NB4 (cell line): ENCODE data around the gene KRTAP10-1.

ENCODE experiments used
- POLR2A ChIP-seq: IDR thresholded peaks from 2 replicates; pipeline ENCODE4 v1.6.1; 2011; ENCODE audit warnings: mild to moderate bottlenecking; ENCODE audit not compliant: insufficient read length; ENCODE audit errors: extremely low read depth
- TF ChIP-seq, protein P1 (sequence below): IDR thresholded peaks from one replicate; pipeline ENCODE4 v1.5.1; 2012; ENCODE audit warnings: low read depth, low read length
- TF ChIP-seq, protein P2 (sequence below): IDR thresholded peaks from 2 replicates; pipeline ENCODE4 v1.6.1; 2011; ENCODE audit warnings: low read depth, low read length

DNA sequence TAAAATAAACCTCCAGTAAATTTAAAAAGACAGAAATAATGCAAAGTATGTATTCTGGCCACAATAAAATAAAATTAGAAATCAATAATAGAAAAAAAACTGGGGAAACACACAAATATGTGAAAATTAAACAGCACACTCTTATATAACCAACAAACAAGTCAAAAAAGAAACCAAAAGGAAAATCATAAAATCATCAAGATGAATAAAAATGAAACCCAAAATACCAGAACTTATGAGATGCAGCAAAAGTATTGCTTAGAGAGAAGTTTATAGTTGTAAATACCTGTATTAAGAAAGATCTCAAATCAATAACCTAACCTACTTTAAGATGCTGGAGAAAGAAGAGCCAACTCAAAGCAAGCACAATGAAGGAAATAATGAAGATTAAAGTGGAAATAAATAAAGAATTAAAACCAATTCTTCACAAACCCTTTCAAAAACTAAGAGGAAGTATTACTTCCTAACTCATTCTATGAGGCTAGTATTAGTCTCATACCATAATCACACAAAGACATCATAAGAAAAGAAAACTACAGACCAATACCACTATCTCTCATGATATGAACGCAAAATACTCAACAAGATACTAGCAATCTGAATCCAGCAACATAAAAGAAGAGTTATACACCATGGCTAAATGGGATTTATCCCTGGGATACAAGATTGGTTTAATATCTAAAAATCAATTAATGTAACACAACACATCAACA, 25.0 kb upstream of the KRTAP10-1 start:
- no peak for TF ChIP-seq POLR2A
- TF ChIP-seq, protein P1, sequence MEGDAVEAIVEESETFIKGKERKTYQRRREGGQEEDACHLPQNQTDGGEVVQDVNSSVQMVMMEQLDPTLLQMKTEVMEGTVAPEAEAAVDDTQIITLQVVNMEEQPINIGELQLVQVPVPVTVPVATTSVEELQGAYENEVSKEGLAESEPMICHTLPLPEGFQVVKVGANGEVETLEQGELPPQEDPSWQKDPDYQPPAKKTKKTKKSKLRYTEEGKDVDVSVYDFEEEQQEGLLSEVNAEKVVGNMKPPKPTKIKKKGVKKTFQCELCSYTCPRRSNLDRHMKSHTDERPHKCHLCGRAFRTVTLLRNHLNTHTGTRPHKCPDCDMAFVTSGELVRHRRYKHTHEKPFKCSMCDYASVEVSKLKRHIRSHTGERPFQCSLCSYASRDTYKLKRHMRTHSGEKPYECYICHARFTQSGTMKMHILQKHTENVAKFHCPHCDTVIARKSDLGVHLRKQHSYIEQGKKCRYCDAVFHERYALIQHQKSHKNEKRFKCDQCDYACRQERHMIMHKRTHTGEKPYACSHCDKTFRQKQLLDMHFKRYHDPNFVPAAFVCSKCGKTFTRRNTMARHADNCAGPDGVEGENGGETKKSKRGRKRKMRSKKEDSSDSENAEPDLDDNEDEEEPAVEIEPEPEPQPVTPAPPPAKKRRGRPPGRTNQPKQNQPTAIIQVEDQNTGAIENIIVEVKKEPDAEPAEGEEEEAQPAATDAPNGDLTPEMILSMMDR = no peak
- TF ChIP-seq, protein P2, sequence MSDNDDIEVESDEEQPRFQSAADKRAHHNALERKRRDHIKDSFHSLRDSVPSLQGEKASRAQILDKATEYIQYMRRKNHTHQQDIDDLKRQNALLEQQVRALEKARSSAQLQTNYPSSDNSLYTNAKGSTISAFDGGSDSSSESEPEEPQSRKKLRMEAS = no peak
